BJ (cell line): ENCODE measurements around the gene DEFB123. TPM values are rescaled to one million over a fixed set of nuclear protein-coding genes. Genes with fewer than 3 reads are reported as not detected.

Source experiments
- CTCF ChIA-PET: fragments of 350-600 bp; formaldehyde crosslinking; extraction: SDS; loops from one replicate; lab custom pipeline; 2021; ENCODE audit warnings: antibody characterized with exemption, inconsistent platforms; lab: Yijun Ruan, JAX
- POLR2A ChIA-PET: fragments of 300-600 bp; sonication (Branson Sonifier 250); formaldehyde crosslinking; extraction: SDS; loops from one replicate; lab custom pipeline; 2021; ENCODE audit warnings: antibody characterized with exemption; lab: Charles Lee
- DNase-seq: peaks from one replicate; pipeline ENCODE4 v3.0.0-alpha.2; 2011; ENCODE audit warnings: low read depth
- H3K27me3 ChIP-seq: 2 replicates; pipeline ENCODE4 v1.6.0; 2011; ENCODE audit warnings: low read length; ENCODE audit not compliant: control insufficient read depth, insufficient read depth
- H3K36me3 ChIP-seq: 2 replicates; pipeline ENCODE4 v1.5.1; 2011; ENCODE audit warnings: low read length; ENCODE audit not compliant: control insufficient read depth, insufficient read depth
- H3K4me3 ChIP-seq: 2 replicates; pipeline ENCODE4 v1.5.1; 2011; ENCODE audit warnings: low read depth, mild to moderate bottlenecking, control low read depth, low read length
- polyA plus RNA-seq: library from polyadenylated mRNA; depleted of rRNA; stranded (reverse); fragments of >200 nt; gene quantifications from 2 replicates; pipeline ENCODE4 v1.2.3, GENCODE V29; 2011; rRNA removed
- TF ChIP-seq, protein P1 (sequence below): IDR thresholded peaks from 2 replicates; pipeline ENCODE4 v1.5.1; 2011; ENCODE audit warnings: low read depth, mild to moderate bottlenecking, control low read depth, inconsistent platforms, low read length, moderate library complexity; ENCODE audit not compliant: insufficient read depth

Gene DEFB123
- polyA plus RNA-seq, 1 experiment: not detected

- ChIA-PET POLR2A (no interaction called here), CTCF (interaction anchor here (1.0 kb wide), 1 partner anchor 9 kb away, joined by 3 read pairs; no protein-coding TSS in a partner anchor)
- DNase-seq: no peak
- H3K27me3 ChIP-seq: peaks cover 6% of the 10 kb centered on the region
- no peak overlapping the region for H3K4me3 ChIP-seq
- TF ChIP-seq, protein P1, sequence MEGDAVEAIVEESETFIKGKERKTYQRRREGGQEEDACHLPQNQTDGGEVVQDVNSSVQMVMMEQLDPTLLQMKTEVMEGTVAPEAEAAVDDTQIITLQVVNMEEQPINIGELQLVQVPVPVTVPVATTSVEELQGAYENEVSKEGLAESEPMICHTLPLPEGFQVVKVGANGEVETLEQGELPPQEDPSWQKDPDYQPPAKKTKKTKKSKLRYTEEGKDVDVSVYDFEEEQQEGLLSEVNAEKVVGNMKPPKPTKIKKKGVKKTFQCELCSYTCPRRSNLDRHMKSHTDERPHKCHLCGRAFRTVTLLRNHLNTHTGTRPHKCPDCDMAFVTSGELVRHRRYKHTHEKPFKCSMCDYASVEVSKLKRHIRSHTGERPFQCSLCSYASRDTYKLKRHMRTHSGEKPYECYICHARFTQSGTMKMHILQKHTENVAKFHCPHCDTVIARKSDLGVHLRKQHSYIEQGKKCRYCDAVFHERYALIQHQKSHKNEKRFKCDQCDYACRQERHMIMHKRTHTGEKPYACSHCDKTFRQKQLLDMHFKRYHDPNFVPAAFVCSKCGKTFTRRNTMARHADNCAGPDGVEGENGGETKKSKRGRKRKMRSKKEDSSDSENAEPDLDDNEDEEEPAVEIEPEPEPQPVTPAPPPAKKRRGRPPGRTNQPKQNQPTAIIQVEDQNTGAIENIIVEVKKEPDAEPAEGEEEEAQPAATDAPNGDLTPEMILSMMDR: peak; percentile 53
- H3K36me3 ChIP-seq: no peaks in the 10 kb centered on the region
These were observed 53.7 kb downstream of the DEFB123 start for GRCh38 chr20:31494131-31494530.

DNA sequence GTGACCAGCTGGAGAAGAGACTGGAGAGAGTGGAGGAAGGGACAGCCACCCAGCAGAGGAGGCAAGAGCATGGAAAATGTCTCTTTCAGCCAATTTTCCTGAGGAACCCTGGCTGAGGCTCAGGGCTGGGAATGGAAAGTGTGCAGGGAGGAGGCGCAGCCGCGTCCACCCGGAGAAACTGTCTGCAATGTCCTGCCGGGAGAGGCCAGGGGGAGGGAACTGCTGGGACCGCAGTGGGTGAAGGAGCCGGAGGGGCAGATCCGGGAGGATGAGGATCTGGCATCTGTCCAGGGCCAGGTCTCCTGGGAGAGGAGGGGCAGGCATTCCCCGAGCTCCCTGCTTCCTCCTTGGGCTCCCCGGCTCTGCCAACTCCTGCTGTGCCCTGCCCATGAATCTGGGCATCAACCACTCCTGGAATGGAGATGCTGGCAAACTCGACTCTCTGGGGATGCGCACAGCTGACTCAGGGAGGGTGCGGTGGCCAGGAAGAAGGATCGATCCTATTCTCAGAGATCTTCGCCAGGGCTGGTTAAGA lies 56.4 kb downstream of the DEFB123 start:
- no peak for DNase-seq
- Histone ChIP-seq H3K27me3 (peaks cover 6% of the 10 kb centered on the region), H3K36me3 (no peaks in the 10 kb centered on the region), H3K4me3 (no peak overlapping the region)
- POLR2A ChIA-PET: no interaction called here
- TF ChIP-seq, protein P1: no peak
- CTCF ChIA-PET: interaction anchor here (0.8 to 1.0 kb wide), 3 partner anchors 11 to 48 kb away, joined by 3 to 5 read pairs (median 3); no protein-coding TSS in a partner anchor

DNA sequence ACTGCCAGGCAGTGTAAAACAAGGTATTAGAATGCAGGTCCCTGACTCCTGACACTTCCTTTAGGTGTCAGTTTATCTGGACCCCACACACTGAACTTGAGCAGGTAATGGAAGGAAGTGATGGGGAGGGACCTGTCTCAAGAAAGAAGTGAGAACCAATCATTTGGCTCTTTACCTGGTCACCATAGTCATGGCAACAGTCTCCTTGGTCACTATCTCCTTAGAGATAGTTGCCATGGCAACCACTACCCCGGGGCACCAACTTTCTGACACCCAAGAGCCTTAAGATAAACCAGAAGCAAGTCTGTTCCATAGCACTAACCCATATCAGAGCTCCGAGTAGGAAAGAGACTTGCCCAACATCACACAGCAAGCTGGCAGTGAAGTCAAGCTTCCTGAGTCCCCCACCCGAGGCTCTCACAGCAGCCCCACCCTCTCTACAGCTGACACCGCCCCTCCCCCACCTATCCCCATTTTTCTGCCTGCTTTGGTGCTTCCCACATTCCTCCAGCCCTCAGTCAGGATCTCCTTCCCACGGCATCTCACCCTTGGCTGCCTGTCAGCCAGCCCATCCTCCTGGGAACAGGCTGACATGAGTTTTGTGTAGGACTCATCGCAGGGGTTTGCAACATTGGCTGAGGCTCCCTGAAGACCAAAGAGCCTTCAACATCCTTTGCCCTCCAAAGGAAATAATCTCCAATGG lies 57.6 kb downstream of the DEFB123 start:
- DNase-seq: no peak
- CTCF ChIA-PET: interaction anchor here (1.0 kb wide), 1 partner anchor 39 kb away, joined by 3 read pairs; no protein-coding TSS in a partner anchor
- no peaks in the 10 kb centered on the region for H3K36me3 ChIP-seq
- POLR2A ChIA-PET: no interaction called here
- TF ChIP-seq, protein P1: no peak
- H3K4me3 ChIP-seq: no peak overlapping the region
- peaks cover 6% of the 10 kb centered on the region for H3K27me3 ChIP-seq

Other genes starting within 250 kb of the DEFB123 start
- not detected in 2 replicates for gene DEFB115, start 183.0 kb upstream of the DEFB123 start, polyA plus RNA-seq
- gene DEFB116, start 132.0 kb upstream of the DEFB123 start, polyA plus RNA-seq: not detected in 2 replicates
- not detected in 2 replicates for gene DEFB118, start 72.0 kb upstream of the DEFB123 start, polyA plus RNA-seq
- gene DEFB119, start 50.0 kb upstream of the DEFB123 start, polyA plus RNA-seq: not detected in 2 replicates
- not detected in 2 replicates for gene DEFB121, start 34.4 kb upstream of the DEFB123 start, polyA plus RNA-seq
- not detected in 2 replicates for gene DEFB124, start 34.5 kb downstream of the DEFB123 start, polyA plus RNA-seq
- gene REM1, start 34.7 kb downstream of the DEFB123 start, polyA plus RNA-seq: not detected in 2 replicates
- gene HM13, start 73.8 kb downstream of the DEFB123 start, polyA plus RNA-seq: 236 and 324 TPM in 2 replicates
- gene ID1, start 164.7 kb downstream of the DEFB123 start, polyA plus RNA-seq: 126 and 135 TPM in 2 replicates
- not detected in 2 replicates for gene COX4I2, start 197.3 kb downstream of the DEFB123 start, polyA plus RNA-seq